DMS 273 treated with DMSO at 0.1 percent for 48 hours (cell line): ENCODE results near the gene PTPN21.

ENCODE experiments used
- DNase-seq: peaks from one replicate; lab custom pipeline; 2025; lab: John Stamatoyannopoulos, UW

Gene PTPN21

DNA sequence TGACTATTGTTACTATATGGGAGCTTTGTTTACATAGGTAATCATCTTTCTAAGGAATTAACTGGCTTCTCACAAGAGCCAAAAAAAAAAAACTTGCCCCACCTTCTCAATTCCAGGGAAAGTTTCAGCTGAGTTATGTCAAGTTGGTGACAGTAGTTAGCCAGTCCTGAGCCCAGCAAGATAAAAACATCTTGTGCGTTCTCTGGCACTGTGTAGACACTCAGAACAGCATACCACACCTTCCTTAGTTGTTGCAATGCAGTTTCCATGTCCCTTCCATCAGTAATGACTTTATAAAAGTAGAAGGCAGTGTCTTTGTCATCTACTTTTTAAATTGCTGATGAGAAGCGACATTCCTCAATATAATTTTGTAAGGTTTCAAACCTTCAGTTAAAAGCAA lies 50.2 kb downstream of the PTPN21 start:
- DNase-seq, result no peak

- DNase-seq, result no peak
These were observed 50.9 kb downstream of the PTPN21 start for GRCh38 chr14:88503754-88504406.

- no peak for DNase-seq
These were observed 52.1 kb downstream of the PTPN21 start for GRCh38 chr14:88502740-88503139.

GRCh38 chr14:88500611-88501010 lies 54.2 kb downstream of the PTPN21 start:
- DNase-seq, result no peak

DNA sequence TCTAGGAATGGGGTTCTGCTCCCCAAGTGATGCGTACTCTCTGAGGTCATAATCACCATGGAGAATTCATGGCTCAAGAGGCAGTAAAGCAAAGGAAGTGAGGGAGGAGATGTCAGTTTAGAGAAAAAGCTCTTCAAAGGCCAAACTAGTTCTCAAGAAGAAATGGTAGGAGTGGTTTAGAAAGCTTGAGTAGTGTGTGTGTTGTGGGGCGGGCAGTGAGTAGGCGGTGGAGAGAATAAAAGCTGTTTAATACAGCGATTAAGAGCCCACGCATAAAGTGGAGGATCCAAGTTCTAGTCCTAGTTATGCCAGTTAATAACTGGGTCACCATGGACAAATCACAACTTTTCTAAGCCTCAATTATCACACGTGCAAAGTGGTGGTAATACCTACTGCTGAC lies 55.6 kb downstream of the PTPN21 start:
- DNase-seq, result no peak

DNA sequence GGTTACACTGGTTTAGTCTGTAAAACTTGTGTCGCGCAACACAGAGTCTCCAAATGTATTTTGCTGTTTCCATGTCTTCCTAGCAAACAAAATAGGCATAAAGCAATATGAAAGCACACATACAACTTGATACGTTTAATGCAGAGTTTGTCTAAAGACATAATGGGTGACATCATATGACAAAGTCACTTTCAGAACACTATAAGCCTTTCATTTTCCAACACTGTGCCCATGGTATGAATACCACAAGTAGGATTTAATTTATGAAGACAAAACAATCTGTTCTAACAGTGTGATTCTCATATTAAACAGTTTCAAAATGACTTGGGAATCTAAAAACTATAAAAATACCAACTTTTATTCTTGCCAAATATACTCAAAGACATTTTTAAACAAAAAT lies 58.4 kb downstream of the PTPN21 start:
- no peak for DNase-seq

DNA sequence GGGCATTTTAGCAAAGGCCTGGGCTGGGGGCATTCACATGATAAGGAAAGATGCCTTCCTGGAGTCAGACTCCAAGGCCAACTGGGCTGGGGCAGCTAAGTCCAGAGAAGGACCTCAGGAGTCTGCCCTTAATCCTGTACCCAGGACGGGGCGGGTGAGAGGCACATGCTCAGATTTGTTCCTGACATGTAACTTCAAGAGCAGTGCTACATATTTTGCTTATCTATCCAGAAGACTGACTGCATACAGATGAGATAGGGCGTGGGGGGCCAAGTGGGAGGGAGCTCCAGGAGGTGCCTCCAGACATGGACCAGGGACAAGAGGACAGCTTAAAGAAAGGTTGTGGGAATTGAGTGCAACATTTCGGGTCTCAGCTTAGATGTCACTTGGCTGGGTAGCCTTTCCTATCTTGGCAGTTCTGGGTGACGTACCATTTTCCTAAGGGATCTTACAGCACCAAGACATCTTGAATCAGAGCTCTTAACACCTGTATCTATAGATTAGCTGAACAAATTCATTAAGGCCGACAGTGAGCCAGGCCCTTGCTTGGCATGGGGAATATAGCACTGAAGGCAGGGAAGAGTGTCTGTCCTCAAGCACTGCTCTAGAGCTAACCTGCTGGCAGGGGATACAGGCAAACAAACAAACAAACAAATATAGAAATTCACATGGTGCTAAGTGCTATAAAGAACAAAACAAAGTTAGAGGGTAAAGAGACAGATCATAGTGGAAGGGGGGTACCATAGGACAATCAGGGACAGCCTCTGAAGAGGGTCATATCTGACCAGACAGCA lies 61.2 kb downstream of the PTPN21 start:
- DNase-seq, result no peak

DNA sequence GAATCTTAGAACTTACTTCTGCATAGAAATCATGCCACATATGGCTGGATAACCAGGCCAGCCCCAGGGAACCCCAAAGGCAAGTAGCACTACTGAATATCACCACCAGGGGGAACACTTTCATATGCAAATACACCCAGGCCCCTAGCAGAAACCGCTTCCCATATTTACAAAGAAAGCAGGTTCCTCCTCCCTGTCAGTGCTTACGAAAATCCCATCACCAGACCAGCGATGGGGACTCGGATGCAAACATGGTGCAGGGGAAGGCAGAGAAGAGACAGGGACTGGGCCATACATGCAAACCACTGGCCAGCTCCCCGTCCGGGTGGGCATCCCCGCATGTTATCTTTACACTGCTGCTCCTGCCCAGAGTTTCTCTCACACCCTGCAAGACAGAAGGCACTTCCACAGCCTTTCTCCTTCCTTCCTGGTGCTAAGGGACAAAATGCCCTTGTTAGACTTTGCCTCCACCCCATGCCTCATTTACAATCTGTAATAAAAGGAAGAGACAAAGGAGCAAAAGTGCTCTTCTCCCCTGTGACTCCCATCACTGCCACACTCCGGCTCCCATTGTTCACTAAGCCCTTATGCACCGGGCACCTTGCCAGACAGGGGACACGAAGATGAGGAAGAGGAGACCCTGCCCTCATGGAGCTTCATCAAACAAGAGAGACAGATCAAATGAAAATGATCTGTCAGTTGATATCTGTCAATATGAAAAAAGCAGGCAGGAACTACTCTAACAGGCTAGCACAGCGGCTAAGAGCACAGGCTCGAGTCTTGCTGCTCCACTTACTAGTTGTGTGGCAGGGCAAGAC lies 62.3 kb downstream of the PTPN21 start:
- peak; percentile 51 for DNase-seq

DNA sequence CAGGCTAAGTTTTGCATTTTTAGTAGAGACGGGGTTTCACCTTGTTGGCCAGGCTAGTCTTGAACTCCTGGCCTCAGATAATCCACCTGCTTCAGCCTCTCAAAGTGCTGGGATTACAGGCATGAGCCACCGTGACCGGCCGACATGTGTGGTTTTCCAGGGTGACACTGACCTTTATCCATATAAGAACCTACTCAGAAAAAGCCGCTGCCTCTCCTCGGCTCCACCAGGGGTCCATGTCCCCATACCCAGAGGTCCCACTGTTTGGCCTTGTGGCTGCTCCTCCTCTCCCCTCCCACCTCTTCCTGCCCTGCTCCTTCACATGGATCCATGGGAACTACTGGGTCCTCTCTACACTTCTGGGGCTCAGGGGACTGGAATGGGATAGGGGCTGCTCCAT lies 64.6 kb downstream of the PTPN21 start:
- no peak for DNase-seq

DNA sequence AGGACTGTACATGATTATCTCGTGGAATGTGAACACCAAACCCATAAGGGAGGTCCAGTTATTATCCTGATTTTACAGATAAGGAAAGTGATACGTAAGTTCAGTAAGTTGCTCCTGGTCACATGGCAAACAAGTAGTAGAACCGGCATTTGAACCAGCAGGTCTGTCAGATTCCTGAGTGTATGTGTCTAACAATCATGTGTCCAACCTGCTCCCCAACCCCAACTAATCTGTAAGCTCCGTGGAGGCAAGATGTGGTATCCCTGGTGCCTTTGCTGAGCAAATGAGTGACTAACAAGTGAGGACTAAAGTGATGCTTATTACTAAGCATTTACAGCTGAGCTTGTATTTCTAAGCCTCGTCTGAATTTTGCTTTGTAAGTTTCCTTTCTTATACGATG lies 65.9 kb downstream of the PTPN21 start:
- DNase-seq, result no peak

DNA sequence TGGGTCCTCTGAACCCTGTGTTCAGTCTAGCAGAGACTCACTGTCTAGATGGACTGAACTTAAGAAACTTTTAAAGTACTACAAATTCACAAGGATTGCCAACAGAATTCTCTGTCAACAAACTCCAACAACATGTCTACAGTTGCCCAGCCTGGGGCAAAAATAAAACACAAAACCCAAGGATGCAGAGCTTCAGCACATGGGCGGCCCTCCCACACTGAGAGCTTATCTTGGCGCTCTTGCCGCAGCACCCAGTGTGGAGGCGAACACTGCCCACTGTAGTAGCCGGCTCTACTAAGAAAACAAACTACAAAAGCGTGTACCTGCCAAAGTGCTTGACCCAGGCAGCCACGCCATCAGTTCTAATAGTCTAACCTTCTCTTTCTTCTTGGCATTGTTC lies 66.7 kb downstream of the PTPN21 start:
- DNase-seq, result no peak

DNA sequence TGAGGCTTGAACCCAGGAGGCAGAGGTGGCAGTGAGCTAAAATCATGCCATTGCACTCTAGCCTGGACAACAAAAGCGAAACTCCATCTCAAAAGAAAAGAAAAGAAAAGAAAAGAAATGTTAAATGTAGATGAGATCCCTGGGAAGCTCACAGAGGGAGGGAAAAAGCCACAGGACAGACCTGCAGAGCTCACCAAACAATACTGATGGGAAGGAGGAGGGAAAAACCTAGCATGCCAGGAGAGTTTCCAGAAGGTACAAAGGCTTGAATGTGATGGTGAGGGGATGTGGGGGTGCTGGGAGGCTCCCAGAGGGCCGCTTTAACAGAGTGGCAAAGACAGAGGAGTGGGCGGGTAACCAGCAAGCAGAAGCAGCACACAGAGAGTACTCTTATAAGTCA lies 72.3 kb downstream of the PTPN21 start:
- DNase-seq, result no peak

GRCh38 chr14:88481794-88482193 lies 73.0 kb downstream of the PTPN21 start:
- no peak for DNase-seq

- no peak for DNase-seq
These were observed 73.7 kb downstream of the PTPN21 start for GRCh38 chr14:88481059-88481458.

DNA sequence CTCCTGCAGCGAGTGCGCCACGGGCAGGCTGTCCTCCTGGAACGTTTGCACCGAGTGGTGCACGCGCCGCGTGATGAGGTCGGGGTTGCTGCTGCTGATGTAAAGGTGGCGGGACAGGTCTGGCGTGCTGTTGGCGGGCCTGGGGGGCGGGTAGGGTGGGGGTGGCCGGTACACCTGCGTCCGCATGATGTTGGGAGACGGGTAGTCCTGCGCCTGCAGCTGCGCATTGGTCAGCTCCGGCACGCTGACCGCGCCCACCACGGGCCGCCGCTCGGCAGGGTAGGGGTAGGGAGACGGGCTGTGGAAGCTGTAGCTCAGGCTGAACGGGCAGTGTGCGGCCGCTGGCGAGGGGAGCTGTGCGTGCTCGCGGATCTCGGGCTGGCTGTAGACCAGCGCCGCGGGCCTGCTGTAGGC lies 75.2 kb downstream of the PTPN21 start:
- DNase-seq, result no peak

DNA sequence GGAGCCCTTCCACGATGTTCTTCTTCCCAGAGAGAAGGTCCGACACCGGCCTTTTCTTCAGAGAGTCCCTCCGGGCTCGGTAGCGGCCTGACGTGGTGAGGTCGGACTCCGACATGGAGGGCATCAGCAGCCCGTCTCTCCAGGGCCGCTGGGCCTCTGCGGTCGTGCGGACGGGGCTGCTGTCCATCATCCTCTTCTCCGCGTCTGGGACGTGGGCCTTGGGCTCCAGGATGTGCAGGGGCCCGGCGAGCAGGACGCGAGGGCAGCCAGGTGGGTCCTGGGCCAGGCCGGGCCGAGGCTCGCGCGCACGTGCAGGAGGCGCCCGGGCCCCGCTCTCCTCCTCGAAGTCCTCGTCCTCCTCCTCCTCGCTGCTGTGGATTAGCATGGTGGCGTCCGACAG lies 75.9 kb downstream of the PTPN21 start:
- DNase-seq, result no peak

GRCh38 chr14:88477513-88478250 lies 77.1 kb downstream of the PTPN21 start:
- no peak for DNase-seq

- DNase-seq, result no peak
These were observed 78.0 kb downstream of the PTPN21 start for GRCh38 chr14:88476825-88477224.

DNA sequence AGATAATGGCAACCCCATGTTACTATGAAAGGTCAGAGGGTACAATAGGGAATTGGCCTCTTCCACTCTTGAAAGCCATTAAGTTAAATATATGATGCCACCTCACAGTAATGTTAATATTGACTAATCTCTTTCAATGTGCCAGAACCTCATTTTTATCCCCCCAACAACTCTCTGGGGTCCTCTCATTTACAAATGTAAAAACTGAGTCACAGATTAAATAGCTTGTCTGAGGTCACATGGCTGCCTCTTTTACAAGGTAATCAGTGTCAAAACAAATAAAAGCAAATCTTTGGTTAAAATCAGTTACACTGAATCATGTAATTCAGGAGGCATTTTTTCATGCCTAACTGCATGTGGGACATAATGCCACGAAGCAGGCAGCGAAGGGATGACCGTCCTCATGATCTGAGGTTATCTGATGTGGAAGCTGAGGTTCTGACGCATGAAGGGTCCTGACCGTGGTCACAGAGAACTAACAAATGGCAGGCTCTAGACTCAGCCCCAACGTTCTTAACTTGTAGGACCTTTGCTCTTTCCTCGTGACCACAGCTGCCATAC lies 78.5 kb downstream of the PTPN21 start:
- DNase-seq, result no peak

DNA sequence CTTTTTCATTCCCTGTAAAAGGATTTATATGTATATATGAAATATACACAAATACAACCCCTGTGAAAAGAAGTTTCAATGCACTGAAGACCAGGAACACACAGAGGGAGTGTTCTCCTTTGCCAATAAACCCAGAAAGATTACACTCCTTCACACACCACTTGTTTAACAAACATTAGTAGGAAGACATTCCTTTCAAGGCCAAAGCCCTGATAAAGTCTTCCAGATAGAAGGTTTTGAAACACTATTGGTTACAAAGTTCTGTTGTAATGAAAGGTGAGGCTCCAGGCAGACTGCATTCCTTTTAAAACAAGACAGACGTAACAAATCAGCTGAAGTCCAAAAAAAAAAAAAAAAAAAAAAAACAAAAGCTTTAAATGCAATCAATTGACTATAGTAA lies 81.0 kb downstream of the PTPN21 start:
- no peak for DNase-seq

DNA sequence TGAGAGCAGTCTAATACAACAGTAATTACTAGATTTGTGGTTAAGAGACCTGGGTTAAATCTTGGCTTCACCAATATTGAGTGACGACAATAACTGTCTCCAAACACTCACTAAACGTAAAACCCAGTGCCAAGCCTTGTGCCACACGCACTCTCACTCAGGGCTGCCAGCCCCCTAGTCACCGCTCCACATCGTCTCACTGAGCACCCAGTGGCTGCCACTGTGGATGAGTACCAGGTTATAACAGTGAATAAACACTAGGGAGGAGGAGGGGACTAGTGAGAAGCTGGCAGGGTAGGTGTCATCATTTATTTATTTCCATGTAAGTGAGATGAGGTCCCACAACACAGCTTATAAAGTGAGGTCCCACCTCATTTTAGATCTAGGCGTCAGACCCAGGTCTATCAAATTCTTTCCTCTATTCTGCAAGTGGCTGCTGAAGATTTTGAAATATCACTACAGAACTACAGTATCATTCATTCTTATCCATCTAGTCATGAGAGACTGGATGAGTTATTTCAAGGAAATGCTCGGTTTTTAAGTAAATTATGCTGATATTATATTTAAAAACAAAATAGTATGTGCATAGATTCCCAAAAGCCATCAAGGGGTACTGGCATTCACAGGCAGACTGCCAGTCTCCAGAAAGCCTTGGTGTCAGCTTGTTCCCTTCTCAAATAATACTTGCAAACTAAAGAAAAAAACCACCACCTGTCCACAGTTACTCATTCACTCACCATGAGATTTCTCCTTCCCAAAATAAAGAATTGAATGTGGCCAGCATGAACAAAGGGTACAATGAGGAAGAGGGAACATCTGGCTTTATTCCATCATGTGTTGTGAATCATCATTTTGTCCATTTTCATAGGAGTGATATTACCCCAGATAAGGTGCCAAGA lies 84.0 kb downstream of the PTPN21 start:
- no peak for DNase-seq
